HFF-Myc (cell line): ENCODE measurements around the gene PCNT.

Experiments
- DNase-seq: peaks from one replicate; pipeline ENCODE4 v3.0.0-alpha.2; 2011; ENCODE audit warnings: low read depth; ENCODE audit errors: extremely low read depth
- H3K4me3 ChIP-seq: replicated peaks from 2 replicates; pipeline ENCODE4 v1.5.1; 2011; ENCODE audit warnings: low read depth, mild to moderate bottlenecking, control low read depth, low read length
- CTCF ChIP-seq: IDR thresholded peaks from 2 replicates; pipeline ENCODE4 v1.5.1; 2012; ENCODE audit warnings: mild to moderate bottlenecking, low read depth, low read length, control low read depth; ENCODE audit errors: missing control alignments

PCNT gene

GRCh38 chr21:46390603-46391545 is 66.9 kb downstream of the PCNT start:
- TF ChIP-seq CTCF, result no peak
- H3K4me3 ChIP-seq, result no peak overlapping the region
- no peak for DNase-seq

- TF ChIP-seq CTCF, result no peak
- no peak for DNase-seq
- H3K4me3 ChIP-seq, result no peak overlapping the region
Measured at GRCh38 chr21:46391773-46392172, 67.8 kb downstream of the PCNT start.

- H3K4me3 ChIP-seq, result no peak overlapping the region
- peak; percentile 9 for DNase-seq
- TF ChIP-seq CTCF, result no peak
Measured at GRCh38 chr21:46392921-46393320, 69.0 kb downstream of the PCNT start.

- DNase-seq, result no peak
- TF ChIP-seq CTCF, result no peak
- H3K4me3 ChIP-seq, result no peak overlapping the region
Measured at GRCh38 chr21:46393451-46393940, 69.5 kb downstream of the PCNT start.

- no peak overlapping the region for H3K4me3 ChIP-seq
- no peak for TF ChIP-seq CTCF
- no peak for DNase-seq
Measured at GRCh38 chr21:46393941-46394594, 70.1 kb downstream of the PCNT start.

- no peak for TF ChIP-seq CTCF
- H3K4me3 ChIP-seq, result no peak overlapping the region
- DNase-seq, result no peak
Measured at GRCh38 chr21:46394595-46395104, 70.7 kb downstream of the PCNT start.
